K562 (cell line): ENCODE data around the gene PIP5K1B. TPM values are rescaled to one million over a fixed set of nuclear protein-coding genes. Genes with fewer than 3 reads are reported as not detected.

Experiments used
- BMI1 ChIP-seq: fragments of 150-350 bp; IDR thresholded peaks from 2 replicates; pipeline ENCODE4 v1.6.1; 2014; ENCODE audit warnings: low read length
- BRD4 ChIP-seq: fragments of 200-600 bp; sonication (generic); IDR thresholded peaks from 2 replicates; pipeline ENCODE4 v1.6.1; 2017; ENCODE audit warnings: inconsistent platforms
- DPF2 ChIP-seq: fragments of 450-650 bp; IDR thresholded peaks from 2 replicates; pipeline ENCODE4 v1.6.1; 2016
- GTF2F1 ChIP-seq: IDR thresholded peaks from 2 replicates; pipeline ENCODE4 v1.6.1; 2011; ENCODE audit warnings: low read depth, low read length, improper control_type of control experiment
- HNRNPLL ChIP-seq: fragments of 200-400 bp; formaldehyde crosslinking; IDR thresholded peaks from 2 replicates; pipeline ENCODE4 v1.6.1; 2017; ENCODE audit warnings: low read length, low read depth, mild to moderate bottlenecking; ENCODE audit not compliant: poor library complexity, severe bottlenecking
- HOXB6 ChIP-seq: fragments of 250-450 bp; sonication (Bioruptor Pico); IDR thresholded peaks from 2 replicates; pipeline ENCODE4 v1.5.1; 2022; ENCODE audit warnings: mild to moderate bottlenecking, borderline replicate concordance
- MYNN ChIP-seq, 2 experiments: sonication (generic); formaldehyde crosslinking in 1 of 2; IDR thresholded peaks; 2 replicates each; pipeline versions ENCODE4 v1.5.0 to v1.6.1; 2016 to 2020; ENCODE audit warnings: antibody characterized with exemption in 1 of 2, missing genetic modification reagents in 1 of 2
- PCBP2 ChIP-seq: fragments of 200-400 bp; formaldehyde crosslinking; IDR thresholded peaks from 2 replicates; pipeline ENCODE4 v1.6.1; 2018; ENCODE audit warnings: low read length, low read depth, mild to moderate bottlenecking, moderate library complexity; ENCODE audit not compliant: poor library complexity, severe bottlenecking
- PHB ChIP-seq: fragments of 250-450 bp; sonication (Bioruptor Pico); IDR thresholded peaks from 2 replicates; pipeline ENCODE4 v1.5.0; 2021
- PHF8 ChIP-seq: fragments of 200-600 bp; sonication (generic); IDR thresholded peaks from 2 replicates; pipeline ENCODE4 v1.6.1; 2012; ENCODE audit warnings: mixed run types, mild to moderate bottlenecking, inconsistent platforms, low read length, moderate library complexity, borderline replicate concordance
- POLR3G ChIP-seq: IDR thresholded peaks from 2 replicates; pipeline ENCODE4 v1.6.1; 2011; ENCODE audit not compliant: insufficient read length, insufficient replicate concordance; ENCODE audit errors: extremely low read depth
- RBBP5 ChIP-seq: fragments of 200-600 bp; sonication (generic); IDR thresholded peaks from 2 replicates; pipeline ENCODE4 v1.6.1; 2012; ENCODE audit warnings: borderline replicate concordance, mild to moderate bottlenecking, low read length, control low read depth, inconsistent platforms; ENCODE audit not compliant: insufficient read depth, poor library complexity, severe bottlenecking
- SIRT6 ChIP-seq: IDR thresholded peaks from one replicate; pipeline ENCODE4 v1.6.1; 2012; ENCODE audit warnings: low read depth, mild to moderate bottlenecking, control low read depth, inconsistent platforms, low read length, moderate library complexity
- TARDBP ChIP-seq: fragments of 450-650 bp; IDR thresholded peaks from 2 replicates; pipeline ENCODE4 v1.6.1; 2016
- TBL1XR1 ChIP-seq, 2 experiments: IDR thresholded peaks; 2 replicates each; pipeline ENCODE4 v1.6.1; 2012; ENCODE audit warnings: improper control_type of control experiment in 2 of 2, low read length in 2 of 2, mild to moderate bottlenecking in 1 of 2
- XRCC4 ChIP-seq: IDR thresholded peaks from one replicate; pipeline ENCODE4 v1.6.1; 2011; ENCODE audit not compliant: insufficient read depth, insufficient read length; ENCODE audit errors: extremely low read depth
- ZNF143 ChIP-seq: sonication (generic); formaldehyde crosslinking; IDR thresholded peaks from 2 replicates; pipeline ENCODE4 v1.9.0; 2022; ENCODE audit warnings: mild to moderate bottlenecking, missing genetic modification reagents
- ZNF224 ChIP-seq: sonication (generic); formaldehyde crosslinking; IDR thresholded peaks from 2 replicates; pipeline ENCODE4 v1.8.0; 2022; ENCODE audit warnings: mild to moderate bottlenecking, missing genetic modification reagents
- ZNF23 ChIP-seq: fragments of 250-450 bp; sonication (Bioruptor Pico); IDR thresholded peaks from 2 replicates; pipeline ENCODE4 v1.4.0; 2020; ENCODE audit warnings: mild to moderate bottlenecking
- ZNF253 ChIP-seq: fragments of 250-450 bp; sonication (Bioruptor Pico); conservative IDR thresholded peaks from 2 replicates; pipeline ENCODE4 v1.6.1; 2021; ENCODE audit warnings: mild to moderate bottlenecking
- ZNF551 ChIP-seq: fragments of 250-450 bp; sonication (Bioruptor Pico); IDR thresholded peaks from 2 replicates; pipeline ENCODE4 v1.5.0; 2021; ENCODE audit warnings: mild to moderate bottlenecking, moderate library complexity
- polyA plus RNA-seq, 8 experiments: library from polyadenylated mRNA; depleted of rRNA in 4 of 8; stranded (reverse) in 5 of 8; unstranded in 3 of 8; fragments of >200 nt; fragmentation: Nextera tagmentation in 2 of 8; fragmentation: Illumina TruSeq in 1 of 8; extraction: Ambion mirVana in 2 of 8; extraction: Trizol in 1 of 8; gene quantifications; 2 replicates each; pipeline versions ENCODE4 v1.2.1 to v1.2.3, GENCODE V29; 2011 to 2014; ENCODE audit warnings: inconsistent platforms in 1 of 8, missing spikeins in 1 of 8
- total RNA-seq, 7 experiments: library from RNA; depleted of rRNA in 6 of 7; stranded (reverse); fragments of >200 nt in 6 of 7; fragmentation: Illumina TruSeq in 2 of 7; extraction: Trizol in 2 of 7; gene quantifications; 2 replicates each; pipeline versions ENCODE4 v1.2.1 to v1.2.3, GENCODE V29; 2011 to 2021; ENCODE audit warnings: low replicate concordance in 1 of 7
- TF ChIP-seq, protein P1 (sequence below): fragments of 450-650 bp; formaldehyde crosslinking; IDR thresholded peaks from 2 replicates; pipeline ENCODE4 v1.4.0; 2020; ENCODE audit warnings: mild to moderate bottlenecking, moderate library complexity
- TF ChIP-seq, protein P2 (sequence below): sonication (generic); IDR thresholded peaks from 2 replicates; pipeline ENCODE4 v1.6.1; 2016
- TF ChIP-seq, protein P3 (sequence below): fragments of 450-650 bp; IDR thresholded peaks from 2 replicates; pipeline ENCODE4 v1.7.1; 2018; ENCODE audit warnings: mild to moderate bottlenecking, low read depth; ENCODE audit not compliant: partially characterized antibody

Gene PIP5K1B
- total and polyA plus RNA-seq, 9 of the 15 experiments (the other 6 are each of a cell fraction or from before 2014, with no cell fraction given) = 3.1 to 12.9 (median 7.4) TPM

DNA sequence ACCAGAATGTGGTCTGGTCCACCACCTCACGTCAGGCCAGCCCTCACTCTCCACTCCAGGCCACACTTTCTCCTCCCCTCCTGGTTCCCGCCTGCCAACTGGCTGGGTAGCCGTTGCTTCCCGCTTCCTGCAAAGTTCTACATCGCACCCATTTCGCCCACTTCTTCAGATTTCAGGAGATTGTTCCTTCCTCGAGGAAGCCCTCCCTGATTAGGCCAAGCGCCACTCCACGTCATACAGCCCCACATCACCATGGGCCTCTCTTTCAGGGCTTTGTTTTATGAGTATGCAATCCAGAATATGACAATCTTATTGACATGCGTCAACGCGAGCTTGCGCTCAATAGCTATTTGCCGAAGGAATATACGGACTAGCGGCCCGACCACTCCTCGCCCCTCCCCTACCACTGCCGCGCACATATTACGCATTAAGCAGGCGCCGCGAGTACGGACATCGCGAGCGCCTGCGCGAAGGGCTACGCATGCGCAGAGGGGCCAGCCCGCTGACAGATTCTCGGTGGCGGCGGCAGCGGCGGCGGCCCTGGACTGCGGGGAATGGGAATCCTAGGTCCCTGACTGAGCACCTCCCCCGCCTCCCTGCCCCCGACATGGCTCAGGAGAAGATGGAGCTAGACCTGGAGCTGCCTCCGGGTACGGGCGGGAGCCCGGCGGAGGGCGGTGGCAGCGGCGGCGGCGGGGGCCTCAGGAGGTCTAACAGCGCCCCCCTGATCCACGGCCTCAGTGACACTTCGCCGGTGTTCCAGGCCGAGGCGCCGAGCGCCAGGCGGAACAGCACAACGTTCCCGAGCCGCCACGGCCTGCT lies 74.7 kb downstream of the PIP5K1B start (continued):
- TF ChIP-seq HOXB6 (CRISPR knock-in tag) = no peak
- no peak for TF ChIP-seq GTF2F1
- TF ChIP-seq MYNN (IDR thresholded peaks at IDR 0.05) = no peak
- no peak for TF ChIP-seq MYNN (CRISPR knock-in tag; IDR thresholded peaks at IDR 0.05)
- TF ChIP-seq PCBP2 = no peak
- no peak for TF ChIP-seq ZNF143
- no peak for TF ChIP-seq ZNF224
- no peak for TF ChIP-seq TARDBP
- TF ChIP-seq POLR3G = no peak
- TF ChIP-seq TBL1XR1 (IDR thresholded peaks at IDR 0.05; ENCODE audit: low read length in 2 of 2) = peak in 1 of 2 experiments; percentile 87; a peak in 2 of 4 replicates
- TF ChIP-seq SIRT6 = no peak
- peak; percentile 42 for TF ChIP-seq HNRNPLL
- peak; percentile 78; the same call in 1 of the 2 replicates for TF ChIP-seq BRD4
- no peak for TF ChIP-seq ZNF253
- peak; percentile 66; the same call in 1 of the 2 replicates for TF ChIP-seq PHF8
- no peak for TF ChIP-seq DPF2
- no peak for TF ChIP-seq ZNF23 (CRISPR knock-in tag)
- TF ChIP-seq, protein P1, sequence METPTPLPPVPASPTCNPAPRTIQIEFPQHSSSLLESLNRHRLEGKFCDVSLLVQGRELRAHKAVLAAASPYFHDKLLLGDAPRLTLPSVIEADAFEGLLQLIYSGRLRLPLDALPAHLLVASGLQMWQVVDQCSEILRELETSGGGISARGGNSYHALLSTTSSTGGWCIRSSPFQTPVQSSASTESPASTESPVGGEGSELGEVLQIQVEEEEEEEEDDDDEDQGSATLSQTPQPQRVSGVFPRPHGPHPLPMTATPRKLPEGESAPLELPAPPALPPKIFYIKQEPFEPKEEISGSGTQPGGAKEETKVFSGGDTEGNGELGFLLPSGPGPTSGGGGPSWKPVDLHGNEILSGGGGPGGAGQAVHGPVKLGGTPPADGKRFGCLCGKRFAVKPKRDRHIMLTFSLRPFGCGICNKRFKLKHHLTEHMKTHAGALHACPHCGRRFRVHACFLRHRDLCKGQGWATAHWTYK (CRISPR knock-in tag) = no peak
- TF ChIP-seq, protein P2, sequence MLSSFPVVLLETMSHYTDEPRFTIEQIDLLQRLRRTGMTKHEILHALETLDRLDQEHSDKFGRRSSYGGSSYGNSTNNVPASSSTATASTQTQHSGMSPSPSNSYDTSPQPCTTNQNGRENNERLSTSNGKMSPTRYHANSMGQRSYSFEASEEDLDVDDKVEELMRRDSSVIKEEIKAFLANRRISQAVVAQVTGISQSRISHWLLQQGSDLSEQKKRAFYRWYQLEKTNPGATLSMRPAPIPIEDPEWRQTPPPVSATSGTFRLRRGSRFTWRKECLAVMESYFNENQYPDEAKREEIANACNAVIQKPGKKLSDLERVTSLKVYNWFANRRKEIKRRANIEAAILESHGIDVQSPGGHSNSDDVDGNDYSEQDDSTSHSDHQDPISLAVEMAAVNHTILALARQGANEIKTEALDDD = no peak
- TF ChIP-seq RBBP5 = peak; percentile 87
- TF ChIP-seq, protein P3, sequence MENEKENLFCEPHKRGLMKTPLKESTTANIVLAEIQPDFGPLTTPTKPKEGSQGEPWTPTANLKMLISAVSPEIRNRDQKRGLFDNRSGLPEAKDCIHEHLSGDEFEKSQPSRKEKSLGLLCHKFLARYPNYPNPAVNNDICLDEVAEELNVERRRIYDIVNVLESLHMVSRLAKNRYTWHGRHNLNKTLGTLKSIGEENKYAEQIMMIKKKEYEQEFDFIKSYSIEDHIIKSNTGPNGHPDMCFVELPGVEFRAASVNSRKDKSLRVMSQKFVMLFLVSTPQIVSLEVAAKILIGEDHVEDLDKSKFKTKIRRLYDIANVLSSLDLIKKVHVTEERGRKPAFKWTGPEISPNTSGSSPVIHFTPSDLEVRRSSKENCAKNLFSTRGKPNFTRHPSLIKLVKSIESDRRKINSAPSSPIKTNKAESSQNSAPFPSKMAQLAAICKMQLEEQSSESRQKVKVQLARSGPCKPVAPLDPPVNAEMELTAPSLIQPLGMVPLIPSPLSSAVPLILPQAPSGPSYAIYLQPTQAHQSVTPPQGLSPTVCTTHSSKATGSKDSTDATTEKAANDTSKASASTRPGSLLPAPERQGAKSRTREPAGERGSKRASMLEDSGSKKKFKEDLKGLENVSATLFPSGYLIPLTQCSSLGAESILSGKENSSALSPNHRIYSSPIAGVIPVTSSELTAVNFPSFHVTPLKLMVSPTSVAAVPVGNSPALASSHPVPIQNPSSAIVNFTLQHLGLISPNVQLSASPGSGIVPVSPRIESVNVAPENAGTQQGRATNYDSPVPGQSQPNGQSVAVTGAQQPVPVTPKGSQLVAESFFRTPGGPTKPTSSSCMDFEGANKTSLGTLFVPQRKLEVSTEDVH = no peak
- no peak for TF ChIP-seq PHB (CRISPR knock-in tag)
- TF ChIP-seq ZNF551 (CRISPR knock-in tag) = no peak
- no peak for TF ChIP-seq BMI1
- TF ChIP-seq XRCC4 = no peak
